GM12878 (cell line): Measurements from ENCODE around the gene JMJD7.

Experiments
- PAX8 ChIP-seq: fragments of 450-650 bp; IDR thresholded peaks from 2 replicates; pipeline ENCODE4 v1.6.1; 2017; ENCODE audit warnings: mild to moderate bottlenecking, moderate library complexity
- POLR2A ChIP-seq: IDR thresholded peaks from 2 replicates; pipeline ENCODE4 v1.6.1; 2011; ENCODE audit warnings: low read depth, mild to moderate bottlenecking, low read length
- RELA ChIP-seq: fragments of 450-650 bp; IDR thresholded peaks from 2 replicates; pipeline ENCODE4 v1.8.0; 2014; ENCODE audit warnings: borderline replicate concordance; ENCODE audit not compliant: partially characterized antibody
- SIN3A ChIP-seq: IDR thresholded peaks from 2 replicates; pipeline ENCODE4 v1.6.1; 2012; ENCODE audit warnings: low read depth, low read length, improper control_type of control experiment
- TF ChIP-seq, protein P1 (sequence below), 3 experiments: IDR thresholded peaks in 2 of 3; conservative IDR thresholded peaks in 1 of 3; 2 replicates each; pipeline ENCODE4 v1.5.1; 2011; ENCODE audit warnings: low read depth in 3 of 3, low read length in 3 of 3, mild to moderate bottlenecking in 3 of 3, control low read depth in 2 of 3, moderate library complexity in 2 of 3, inconsistent platforms in 1 of 3, mixed read lengths in 1 of 3; ENCODE audit not compliant: control insufficient read depth in 2 of 3, insufficient read depth in 1 of 3; ENCODE audit errors: extremely low read depth in 1 of 3
- TF ChIP-seq, protein P2 (sequence below): fragments of 450-650 bp; IDR thresholded peaks from 2 replicates; pipeline ENCODE4 v1.6.1; 2018; ENCODE audit warnings: borderline replicate concordance, mild to moderate bottlenecking; ENCODE audit not compliant: partially characterized antibody

DNA sequence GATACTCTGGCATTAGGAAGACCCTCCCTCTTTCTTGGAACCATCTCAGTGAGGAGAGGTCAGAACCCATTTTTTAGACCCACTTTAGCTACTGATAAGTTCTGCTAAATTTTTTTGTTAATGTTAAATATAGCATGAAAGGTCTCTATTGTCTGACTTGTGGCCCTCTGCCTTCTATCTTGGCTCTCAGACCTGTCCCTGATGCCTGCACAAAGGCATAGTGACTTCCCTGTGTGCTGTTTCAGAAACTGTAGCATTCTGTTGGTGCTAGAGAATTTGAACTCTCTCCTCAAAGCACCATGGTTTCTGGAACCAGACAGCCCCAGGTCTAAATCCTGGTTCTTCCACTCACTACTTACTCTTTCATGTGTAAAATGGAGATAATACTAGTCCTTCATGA is 38.2 kb upstream of the JMJD7 start:
- TF ChIP-seq POLR2A: no peak
- TF ChIP-seq, protein P1, sequence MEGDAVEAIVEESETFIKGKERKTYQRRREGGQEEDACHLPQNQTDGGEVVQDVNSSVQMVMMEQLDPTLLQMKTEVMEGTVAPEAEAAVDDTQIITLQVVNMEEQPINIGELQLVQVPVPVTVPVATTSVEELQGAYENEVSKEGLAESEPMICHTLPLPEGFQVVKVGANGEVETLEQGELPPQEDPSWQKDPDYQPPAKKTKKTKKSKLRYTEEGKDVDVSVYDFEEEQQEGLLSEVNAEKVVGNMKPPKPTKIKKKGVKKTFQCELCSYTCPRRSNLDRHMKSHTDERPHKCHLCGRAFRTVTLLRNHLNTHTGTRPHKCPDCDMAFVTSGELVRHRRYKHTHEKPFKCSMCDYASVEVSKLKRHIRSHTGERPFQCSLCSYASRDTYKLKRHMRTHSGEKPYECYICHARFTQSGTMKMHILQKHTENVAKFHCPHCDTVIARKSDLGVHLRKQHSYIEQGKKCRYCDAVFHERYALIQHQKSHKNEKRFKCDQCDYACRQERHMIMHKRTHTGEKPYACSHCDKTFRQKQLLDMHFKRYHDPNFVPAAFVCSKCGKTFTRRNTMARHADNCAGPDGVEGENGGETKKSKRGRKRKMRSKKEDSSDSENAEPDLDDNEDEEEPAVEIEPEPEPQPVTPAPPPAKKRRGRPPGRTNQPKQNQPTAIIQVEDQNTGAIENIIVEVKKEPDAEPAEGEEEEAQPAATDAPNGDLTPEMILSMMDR (IDR thresholded peaks at IDR 0.05 in 2 of 3, conservative IDR thresholded peaks at IDR 0.05 in 1 of 3; ENCODE audit: control insufficient read depth in 2 of 3, extremely low read depth in 1 of 3, insufficient read depth in 1 of 3, low read depth in 3 of 3, low read length in 3 of 3): no peak
- TF ChIP-seq, protein P2, sequence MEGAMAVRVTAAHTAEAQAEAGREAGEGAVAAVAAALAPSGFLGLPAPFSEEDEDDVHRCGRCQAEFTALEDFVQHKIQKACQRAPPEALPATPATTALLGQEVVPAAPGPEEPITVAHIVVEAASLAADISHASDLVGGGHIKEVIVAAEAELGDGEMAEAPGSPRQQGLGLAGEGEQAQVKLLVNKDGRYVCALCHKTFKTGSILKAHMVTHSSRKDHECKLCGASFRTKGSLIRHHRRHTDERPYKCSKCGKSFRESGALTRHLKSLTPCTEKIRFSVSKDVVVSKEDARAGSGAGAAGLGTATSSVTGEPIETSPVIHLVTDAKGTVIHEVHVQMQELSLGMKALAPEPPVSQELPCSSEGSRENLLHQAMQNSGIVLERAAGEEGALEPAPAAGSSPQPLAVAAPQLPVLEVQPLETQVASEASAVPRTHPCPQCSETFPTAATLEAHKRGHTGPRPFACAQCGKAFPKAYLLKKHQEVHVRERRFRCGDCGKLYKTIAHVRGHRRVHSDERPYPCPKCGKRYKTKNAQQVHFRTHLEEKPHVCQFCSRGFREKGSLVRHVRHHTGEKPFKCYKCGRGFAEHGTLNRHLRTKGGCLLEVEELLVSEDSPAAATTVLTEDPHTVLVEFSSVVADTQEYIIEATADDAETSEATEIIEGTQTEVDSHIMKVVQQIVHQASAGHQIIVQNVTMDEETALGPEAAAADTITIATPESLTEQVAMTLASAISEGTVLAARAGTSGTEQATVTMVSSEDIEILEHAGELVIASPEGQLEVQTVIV: no peak
- no peak for TF ChIP-seq RELA
- no peak for TF ChIP-seq SIN3A
- TF ChIP-seq PAX8: no peak
